ENCODE data around the gene AGRP. TPM values are rescaled to one million over a fixed set of nuclear protein-coding genes. Genes with fewer than 3 reads are reported as not detected.

AGRP gene
- total RNA-seq, 1 donor from 2014 or later = not detected

GRCh38 chr16:67438098-67438791, 45.1 kb downstream of the AGRP start:
- Histone ChIP-seq H3K36me3 (peaks cover 0 to 25% of the 10 kb centered on the region in 2 donors), H3K9me3 (no peaks in the 10 kb centered on the region), H3K4me3 (no peak overlapping the region), H3K27ac (no peak overlapping the region), H3K4me1 (peaks cover 48% of the 10 kb centered on the region), H3K27me3 (no peaks in the 10 kb centered on the region)
- no peak for TF ChIP-seq POLR2AphosphoS5 (IDR thresholded peaks at IDR 0.05; ENCODE audit: insufficient read depth in 1 of 2, low read depth in 1 of 2)
- TF ChIP-seq CTCF (IDR thresholded peaks at IDR 0.05) = no peak
- no peak for TF ChIP-seq POLR2A (IDR thresholded peaks at IDR 0.05)
- intact Hi-C loops (cut with DNase I) = no loop called here
- no peak for DNase-seq (ENCODE audit: extremely low spot score in 2 of 2)

GRCh38 chr16:67437513-67437912, 45.8 kb downstream of the AGRP start:
- Histone ChIP-seq H3K36me3 (peaks cover 0 to 25% of the 10 kb centered on the region in 2 donors), H3K4me1 (peaks cover 48% of the 10 kb centered on the region), H3K27ac (no peak overlapping the region), H3K27me3 (no peaks in the 10 kb centered on the region), H3K9me3 (no peaks in the 10 kb centered on the region), H3K4me3 (no peak overlapping the region)
- no peak for TF ChIP-seq POLR2AphosphoS5 (IDR thresholded peaks at IDR 0.05; ENCODE audit: insufficient read depth in 1 of 2, low read depth in 1 of 2)
- TF ChIP-seq CTCF (IDR thresholded peaks at IDR 0.05) = no peak
- TF ChIP-seq POLR2A (IDR thresholded peaks at IDR 0.05) = no peak
- intact Hi-C loops (cut with DNase I) = no loop called here
- no peak for DNase-seq (ENCODE audit: extremely low spot score in 2 of 2)

- no peak for DNase-seq (ENCODE audit: extremely low spot score in 2 of 2)
- H3K36me3 ChIP-seq = peaks cover 0 to 25% of the 10 kb centered on the region in 2 donors
- TF ChIP-seq CTCF (IDR thresholded peaks at IDR 0.05) (no peak), POLR2AphosphoS5 (IDR thresholded peaks at IDR 0.05; ENCODE audit: insufficient read depth in 1 of 2, low read depth in 1 of 2) (no peak), POLR2A (IDR thresholded peaks at IDR 0.05) (no peak)
Measured at GRCh38 chr16:67436640-67437193, 46.6 kb downstream of the AGRP start.

GRCh38 chr16:67435758-67436164, 47.6 kb downstream of the AGRP start:
- Histone ChIP-seq H3K9me3 (no peaks in the 10 kb centered on the region), H3K4me1 (peaks cover 44% of the 10 kb centered on the region), H3K36me3 (peaks cover 0 to 25% of the 10 kb centered on the region in 2 donors), H3K27me3 (no peaks in the 10 kb centered on the region), H3K4me3 (no peak overlapping the region), H3K27ac (no peak overlapping the region)
- TF ChIP-seq CTCF (IDR thresholded peaks at IDR 0.05) (no peak), POLR2AphosphoS5 (IDR thresholded peaks at IDR 0.05; ENCODE audit: insufficient read depth in 1 of 2, low read depth in 1 of 2) (no peak), POLR2A (IDR thresholded peaks at IDR 0.05) (no peak)
- DNase-seq (ENCODE audit: extremely low spot score in 2 of 2) = no peak
- intact Hi-C loops (cut with DNase I) = no loop called here

More at GRCh38 chr16:67436640-67437193, 46.6 kb downstream of the AGRP start:
- no peak overlapping the region for H3K27ac ChIP-seq
- H3K27me3 ChIP-seq = no peaks in the 10 kb centered on the region
- H3K4me1 ChIP-seq = peaks cover 48% of the 10 kb centered on the region
- no peak overlapping the region for H3K4me3 ChIP-seq
- no peaks in the 10 kb centered on the region for H3K9me3 ChIP-seq
- intact Hi-C loops (cut with DNase I) = no loop called here

GRCh38 chr16:67433131-67433719, 50.1 kb downstream of the AGRP start:
- intact Hi-C loops (cut with DNase I) = no loop called here
- Histone ChIP-seq H3K36me3 (peaks cover 0 to 18% of the 10 kb centered on the region in 2 donors), H3K9me3 (no peaks in the 10 kb centered on the region), H3K27ac (no peak overlapping the region), H3K27me3 (no peaks in the 10 kb centered on the region), H3K4me3 (no peak overlapping the region), H3K4me1 (peaks cover 54% of the 10 kb centered on the region)
- DNase-seq (ENCODE audit: extremely low spot score in 2 of 2) = no peak
- TF ChIP-seq POLR2AphosphoS5 (IDR thresholded peaks at IDR 0.05; ENCODE audit: insufficient read depth in 1 of 2, low read depth in 1 of 2) (no peak), POLR2A (IDR thresholded peaks at IDR 0.05) (no peak), CTCF (IDR thresholded peaks at IDR 0.05) (no peak)

All from vagina (tissue), 2 donors.